ENCODE measurements around the gene PLEKHA4. TPM values are rescaled to one million over a fixed set of nuclear protein-coding genes. Genes with fewer than 3 reads are reported as not detected.
"Not testable (repeated sequence)": the region's sequence is repeated elsewhere in the genome, so short reads cannot be mapped to it uniquely, and the experiment has no call there.

PLEKHA4 gene
- total RNA-seq, 1 donor from 2014 or later, result 2.6 TPM

GRCh38 chr19:48866692-48867091 is 1.7 kb downstream of the PLEKHA4 start:
- no peak for DNase-seq

DNA sequence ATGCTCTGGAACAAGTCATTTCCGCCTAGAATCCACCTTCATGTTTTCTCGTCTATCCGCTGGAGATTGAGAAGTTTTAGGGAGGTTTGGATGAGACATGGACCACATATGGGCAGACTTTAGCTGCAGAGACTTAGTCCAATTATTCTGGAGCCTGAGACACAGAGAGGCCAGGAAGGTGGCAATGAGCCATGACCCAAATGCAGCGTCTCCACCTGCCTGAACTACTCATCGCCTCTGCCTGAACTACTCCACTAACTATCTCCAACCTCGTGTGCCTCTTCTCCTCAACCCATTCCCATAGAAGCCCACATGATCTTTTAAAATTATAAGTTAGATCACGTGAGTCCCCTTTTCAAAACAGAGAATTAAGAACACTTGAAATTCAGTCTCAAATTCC is 5.6 kb downstream of the PLEKHA4 start:
- no peak for DNase-seq

GRCh38 chr19:48861313-48861712 is 7.1 kb downstream of the PLEKHA4 start:
- DNase-seq, result no peak

DNA sequence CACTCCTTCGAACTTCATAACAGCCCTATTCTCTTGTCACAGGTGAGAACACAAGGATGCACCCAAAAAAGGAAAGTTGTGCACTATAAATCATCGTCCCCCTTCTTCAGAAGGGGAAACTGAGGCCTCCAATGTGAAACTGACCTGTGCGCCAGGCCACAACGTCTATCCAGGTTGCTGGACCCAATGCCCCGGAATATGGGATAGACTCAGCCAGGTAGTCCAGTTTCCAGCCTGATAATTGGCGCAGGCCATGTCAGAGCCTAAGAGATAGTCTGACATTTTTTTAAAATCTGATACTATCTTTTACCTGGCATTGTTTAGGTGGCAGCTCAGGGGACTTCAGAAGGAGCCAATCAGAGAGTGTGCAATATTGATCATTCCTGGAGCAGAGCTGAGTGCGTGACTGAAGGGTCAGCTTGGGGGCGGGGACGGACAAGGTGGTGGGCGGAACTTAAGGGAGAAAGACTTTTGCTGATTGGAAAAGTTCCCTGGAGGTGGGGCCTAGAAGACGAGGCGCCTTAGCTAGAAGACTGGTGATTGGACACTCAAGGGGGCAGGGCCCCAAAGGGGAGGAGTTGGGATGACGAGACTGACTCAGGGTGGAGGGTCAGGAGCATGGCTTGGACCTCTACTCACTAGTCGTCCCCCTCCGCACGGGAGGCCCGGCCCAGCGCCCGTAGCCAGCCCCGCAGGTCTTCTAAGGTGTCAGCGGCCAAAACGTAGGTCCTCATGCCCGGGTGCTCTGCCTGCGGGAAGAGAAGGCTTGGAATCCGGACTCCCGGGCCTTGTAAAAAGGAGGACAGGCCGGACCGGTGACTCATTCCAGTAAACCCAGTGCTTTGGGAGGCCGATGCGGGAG is 8.5 kb downstream of the PLEKHA4 start:
- DNase-seq, result no peak

GRCh38 chr19:48858984-48859710 is 9.3 kb downstream of the PLEKHA4 start:
- DNase-seq, result no peak

- DNase-seq, result no peak
Measured at GRCh38 chr19:48856921-48857320, 11.5 kb downstream of the PLEKHA4 start.

DNA sequence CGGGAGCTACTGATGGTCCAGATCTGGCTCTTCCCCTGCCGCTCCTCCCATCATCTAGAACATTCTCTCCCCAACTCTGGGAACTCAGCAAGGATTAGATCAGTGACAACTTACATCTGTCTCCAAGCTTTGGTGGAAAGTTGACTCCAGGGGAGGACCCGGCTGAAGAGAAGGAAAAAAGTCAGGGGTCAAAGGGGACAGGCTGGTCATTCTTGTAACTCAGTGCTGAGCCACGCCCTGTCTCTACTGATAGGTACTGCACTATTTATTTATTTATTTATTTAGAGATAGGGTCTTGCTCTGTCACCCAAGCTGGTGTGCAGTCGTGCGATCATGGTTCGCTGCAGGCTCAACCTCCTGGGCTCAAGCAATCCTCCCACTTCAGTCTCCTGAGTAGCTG is 14.3 kb downstream of the PLEKHA4 start:
- no peak for DNase-seq

- DNase-seq, result no peak
Measured at GRCh38 chr19:48853483-48853882, 14.9 kb downstream of the PLEKHA4 start.

GRCh38 chr19:48852292-48852691 is 16.1 kb downstream of the PLEKHA4 start:
- DNase-seq, result no peak

DNA sequence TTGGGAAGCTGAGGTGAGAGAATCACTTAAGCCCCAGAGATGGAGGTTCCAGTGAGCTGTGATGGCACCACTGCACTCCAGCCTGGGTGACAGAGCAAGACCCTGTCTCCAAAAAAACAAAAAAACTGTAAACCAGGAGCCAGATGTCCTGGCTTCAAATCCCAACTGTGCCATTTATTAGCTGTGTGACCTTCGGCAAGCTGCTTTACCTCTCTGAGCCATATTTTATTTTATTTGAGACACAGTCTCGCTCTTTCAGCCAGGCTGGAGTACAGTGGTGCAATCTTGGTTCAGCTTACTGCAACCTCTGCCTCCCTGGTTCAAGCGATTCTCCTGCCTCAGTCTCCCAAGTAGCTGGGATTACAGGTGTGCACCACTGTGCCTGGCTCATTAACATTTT is 21.8 kb downstream of the PLEKHA4 start:
- not testable (repeated sequence) for DNase-seq

DNA sequence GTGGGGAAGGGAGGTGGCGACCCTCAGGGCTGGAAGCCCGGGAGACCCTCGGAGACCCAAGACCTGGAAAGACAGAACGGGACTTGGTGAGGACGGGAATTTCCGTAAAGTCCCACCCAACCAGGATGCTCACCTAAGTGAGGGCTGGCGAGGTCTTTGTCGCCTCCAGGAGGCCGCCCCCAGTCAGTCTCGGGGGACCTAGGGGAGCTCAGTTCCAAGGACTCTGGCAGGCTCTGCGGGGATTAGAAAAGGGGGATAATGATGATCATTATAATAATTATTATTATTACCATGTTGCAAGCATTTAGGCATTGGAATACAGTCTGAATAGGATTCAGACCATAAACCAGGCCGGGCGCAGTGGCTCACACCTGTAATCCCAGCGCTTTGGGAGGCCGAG is 23.0 kb downstream of the PLEKHA4 start:
- DNase-seq, result no peak

GRCh38 chr19:48844472-48844871 is 23.9 kb downstream of the PLEKHA4 start:
- peak; percentile 52 for DNase-seq

- DNase-seq, result peak; percentile 78
Measured at GRCh38 chr19:48842789-48843162, 25.6 kb downstream of the PLEKHA4 start.

DNA sequence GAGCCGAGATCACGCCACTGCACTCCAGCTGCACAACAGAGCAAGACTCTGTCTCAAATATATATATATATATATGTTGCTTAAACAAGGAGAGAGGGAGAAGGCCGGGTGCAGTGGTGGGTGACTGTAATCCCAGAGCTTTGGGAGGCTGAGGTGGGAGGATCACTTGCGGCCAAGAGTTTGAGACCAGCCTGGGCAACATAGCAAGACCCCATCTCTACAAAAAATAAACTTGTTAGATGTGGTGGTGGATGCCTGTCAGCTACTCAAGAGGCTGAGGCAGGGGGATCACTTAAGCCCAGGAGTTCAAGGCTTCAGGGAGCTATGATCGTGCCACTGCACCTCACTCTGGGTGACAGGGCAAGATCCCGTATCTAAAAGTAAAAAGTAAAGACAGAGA is 26.8 kb downstream of the PLEKHA4 start:
- no peak for DNase-seq

GRCh38 chr19:48841047-48841446 is 27.4 kb downstream of the PLEKHA4 start:
- DNase-seq, result no peak

- no peak for DNase-seq
Measured at GRCh38 chr19:48837687-48838086, 30.7 kb downstream of the PLEKHA4 start.

- peak; percentile 88 for DNase-seq
Measured at GRCh38 chr19:48837051-48837524, 31.3 kb downstream of the PLEKHA4 start.

DNA sequence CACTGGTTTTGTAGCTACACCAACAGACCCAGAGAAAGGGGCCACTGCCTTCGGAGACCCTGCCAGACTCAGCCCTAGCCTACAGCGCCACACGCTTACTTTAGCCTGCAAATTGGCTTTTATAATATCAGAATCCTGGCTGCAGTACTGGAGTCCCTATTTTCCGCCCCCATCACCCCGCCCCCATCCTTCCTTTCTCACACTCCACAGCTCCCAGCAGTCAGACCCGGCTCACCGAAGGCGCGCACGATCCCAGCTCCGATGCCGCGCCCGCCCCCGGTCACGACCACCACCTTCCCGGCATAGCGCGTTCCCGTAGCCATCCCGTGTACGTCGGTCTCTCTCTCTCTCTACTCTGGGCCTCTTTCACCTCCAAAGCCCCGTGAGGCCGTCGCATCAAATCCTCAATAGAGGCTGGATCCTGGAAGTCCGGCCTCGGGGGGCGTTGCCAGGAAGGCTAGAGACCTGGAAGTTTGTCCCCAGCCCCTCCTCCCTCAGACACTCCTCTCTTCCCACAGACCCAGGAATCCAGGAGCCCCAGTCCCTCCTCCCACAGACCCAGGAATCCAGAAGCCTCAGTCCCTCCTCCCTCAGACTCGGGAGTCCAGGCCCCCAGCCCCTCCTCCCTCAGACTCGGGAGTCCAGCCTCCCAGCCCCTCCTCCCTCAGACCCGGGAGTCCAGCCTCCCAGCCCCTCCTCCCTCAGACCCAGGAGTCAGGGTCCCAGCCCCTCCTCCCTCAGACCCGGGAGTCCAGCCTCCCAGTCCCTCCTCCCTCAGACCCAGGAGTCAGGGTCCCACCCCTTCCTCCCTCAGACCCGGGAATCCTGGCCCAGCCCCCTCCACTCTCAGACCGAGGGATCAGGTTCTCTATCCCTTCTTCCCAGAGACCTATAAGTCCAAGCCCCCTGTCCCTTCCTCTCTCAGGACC is 32.1 kb downstream of the PLEKHA4 start, which contains the start of gene HSD17B14:
Gene HSD17B14 (minus strand): TSS at position 403 of the 929 bp plus-strand sequence. CDS start 80 bp downstream, at position 323.
- DNase-seq, result peak; percentile 57

DNA sequence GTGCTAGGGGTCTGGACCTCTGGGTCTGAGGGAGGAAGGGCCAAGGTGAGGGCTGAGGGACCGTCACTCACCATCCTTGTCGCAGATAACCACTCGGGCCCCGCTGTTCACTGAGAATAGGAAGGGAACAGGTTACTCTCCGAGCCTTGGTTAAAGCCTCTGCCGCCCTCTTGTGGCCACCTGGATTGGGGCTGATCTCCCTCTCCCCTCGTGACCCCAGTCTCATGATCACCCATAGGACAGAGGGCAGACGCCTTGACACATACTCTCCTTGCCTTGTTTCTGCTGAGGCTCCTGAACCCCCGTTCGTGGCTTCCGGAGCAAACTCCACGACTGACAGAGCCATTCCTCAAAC is 32.7 kb downstream of the PLEKHA4 start:
- DNase-seq, result peak; percentile 93

GRCh38 chr19:48833977-48834376 is 34.4 kb downstream of the PLEKHA4 start:
- peak; percentile 19 for DNase-seq

- no peak for DNase-seq
Measured at GRCh38 chr19:48833049-48833448, 35.4 kb downstream of the PLEKHA4 start.

GRCh38 chr19:48830965-48831364 is 37.5 kb downstream of the PLEKHA4 start:
- no peak for DNase-seq

DNA sequence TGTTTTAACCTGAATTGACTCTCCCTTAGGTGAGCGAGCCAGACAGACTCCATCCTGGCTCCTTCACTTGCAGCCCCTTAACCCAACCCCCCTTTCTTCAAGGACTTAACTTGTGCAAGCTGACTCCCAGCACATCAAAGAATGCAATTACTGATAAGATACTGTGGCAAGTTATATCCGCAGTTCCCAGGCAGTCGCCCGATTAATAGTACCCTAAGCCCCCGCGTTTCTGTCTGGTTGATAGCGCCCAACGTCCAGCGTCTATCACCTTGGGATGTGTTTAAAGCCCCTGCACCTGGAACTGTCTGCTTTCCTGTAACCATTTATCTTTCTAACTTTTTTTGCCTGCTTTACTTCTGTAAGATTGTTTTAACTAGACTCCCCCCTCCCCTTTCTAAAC is 38.3 kb downstream of the PLEKHA4 start:
- no peak for DNase-seq

All from dermis blood vessel endothelial cell (primary cell).